ENCODE data around the gene LRPPRC. TPM values are rescaled to one million over a fixed set of nuclear protein-coding genes. Genes with fewer than 3 reads are reported as not detected.

LRPPRC gene
- total and polyA plus RNA-seq, 9 donors, result 53.9 to 84.7 (median 64.0) TPM

DNA sequence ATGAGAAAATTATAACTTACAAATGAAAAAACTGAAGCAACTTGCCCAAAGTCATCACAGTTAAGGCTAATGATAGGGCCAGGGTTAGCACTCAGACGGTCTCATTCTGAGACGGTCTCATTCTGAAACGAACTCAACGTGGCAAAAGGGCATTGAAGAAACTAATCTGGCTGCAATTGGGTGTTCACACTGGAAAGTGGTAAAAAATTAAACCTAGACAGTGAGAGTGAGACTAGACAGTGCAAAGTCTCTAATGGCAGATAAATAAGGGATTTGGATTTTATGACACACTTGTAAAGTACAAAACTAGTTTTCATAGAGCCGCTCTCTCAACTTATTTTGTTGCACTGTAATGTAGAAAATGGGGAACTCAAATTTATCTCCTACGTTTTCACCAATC lies 9.2 kb downstream of the LRPPRC start:
- DNase-seq, result no peak
- Histone ChIP-seq H3K36me3 (ENCODE audit: control insufficient read depth, insufficient read depth, low read length) (peaks cover 5% of the 10 kb centered on the region), H3K9me3 (replicated peaks; ENCODE audit: control insufficient read depth, low read depth, low read length) (no peaks in the 10 kb centered on the region), H3K27me3 (ENCODE audit: control insufficient read depth, insufficient read depth, low read length) (no peaks in the 10 kb centered on the region), H3K4me3 (ENCODE audit: low read length) (no peak overlapping the region), H3K27ac (ENCODE audit: low read length) (no peak overlapping the region), H3K4me1 (ENCODE audit: control insufficient read depth, insufficient read depth, low read length) (no peaks in the 10 kb centered on the region)
- WGBS (ENCODE audit: insufficient coverage), result 93% methylated on average over 4 of the region's 6 CpGs

GRCh38 chr2:43985359-43985758 lies 10.4 kb downstream of the LRPPRC start:
- H3K4me3 ChIP-seq (ENCODE audit: low read length), result no peak overlapping the region
- no peaks in the 10 kb centered on the region for H3K27me3 ChIP-seq (ENCODE audit: control insufficient read depth, insufficient read depth, low read length)
- H3K4me1 ChIP-seq (ENCODE audit: control insufficient read depth, insufficient read depth, low read length), result no peaks in the 10 kb centered on the region
- peaks cover 9% of the 10 kb centered on the region for H3K36me3 ChIP-seq (ENCODE audit: control insufficient read depth, insufficient read depth, low read length)
- H3K27ac ChIP-seq (ENCODE audit: low read length), result no peak overlapping the region
- 88% methylated on average over 1 of the region's 3 CpGs for WGBS (ENCODE audit: insufficient coverage)
- H3K9me3 ChIP-seq (replicated peaks; ENCODE audit: control insufficient read depth, low read depth, low read length), result no peaks in the 10 kb centered on the region
- DNase-seq, result no peak

- H3K36me3 ChIP-seq (ENCODE audit: control insufficient read depth, insufficient read depth, low read length), result peaks cover 9% of the 10 kb centered on the region
- no peak for DNase-seq
- no peaks in the 10 kb centered on the region for H3K9me3 ChIP-seq (replicated peaks; ENCODE audit: control insufficient read depth, low read depth, low read length)
Observed at GRCh38 chr2:43984533-43984932, 11.3 kb downstream of the LRPPRC start.

DNA sequence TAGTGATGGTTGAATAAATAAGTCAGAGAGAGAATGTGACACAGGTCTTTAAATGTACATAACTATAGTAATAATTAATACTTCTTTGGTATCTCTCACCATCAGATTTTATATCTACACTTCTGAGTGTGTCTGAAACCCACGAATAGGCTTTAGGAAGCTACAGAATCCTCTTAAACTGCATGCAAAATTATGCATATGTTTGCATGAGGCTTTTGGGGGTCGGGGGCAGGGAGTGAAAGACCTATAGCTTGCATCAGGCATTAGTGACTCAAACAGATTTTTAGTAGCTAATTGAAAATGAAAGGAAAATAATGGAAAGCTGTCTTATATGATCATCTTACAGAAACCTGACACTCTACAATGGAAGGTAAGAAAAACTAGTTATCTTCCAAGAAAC lies 14.9 kb downstream of the LRPPRC start:
- WGBS (ENCODE audit: insufficient coverage), result no CpG with 5 or more reads among the region's 2 CpGs
- Histone ChIP-seq H3K4me3 (ENCODE audit: low read length) (no peak overlapping the region), H3K27me3 (ENCODE audit: control insufficient read depth, insufficient read depth, low read length) (no peaks in the 10 kb centered on the region), H3K36me3 (ENCODE audit: control insufficient read depth, insufficient read depth, low read length) (peaks cover 9% of the 10 kb centered on the region), H3K9me3 (replicated peaks; ENCODE audit: control insufficient read depth, low read depth, low read length) (no peaks in the 10 kb centered on the region), H3K27ac (ENCODE audit: low read length) (no peak overlapping the region), H3K4me1 (ENCODE audit: control insufficient read depth, insufficient read depth, low read length) (no peaks in the 10 kb centered on the region)
- no peak for DNase-seq

More at GRCh38 chr2:43984533-43984932, 11.3 kb downstream of the LRPPRC start:
- Histone ChIP-seq H3K27me3 (ENCODE audit: control insufficient read depth, insufficient read depth, low read length) (no peaks in the 10 kb centered on the region), H3K27ac (ENCODE audit: low read length) (no peak overlapping the region), H3K4me3 (ENCODE audit: low read length) (no peak overlapping the region), H3K4me1 (ENCODE audit: control insufficient read depth, insufficient read depth, low read length) (no peaks in the 10 kb centered on the region)
- WGBS (ENCODE audit: insufficient coverage), result no CpG with 5 or more reads among the region's 2 CpGs

GRCh38 chr2:43977677-43978375 lies 18.0 kb downstream of the LRPPRC start:
- H3K4me1 ChIP-seq (ENCODE audit: control insufficient read depth, insufficient read depth, low read length), result no peaks in the 10 kb centered on the region
- H3K4me3 ChIP-seq (ENCODE audit: low read length), result no peak overlapping the region
- H3K27me3 ChIP-seq (ENCODE audit: control insufficient read depth, insufficient read depth, low read length), result no peaks in the 10 kb centered on the region
- peaks cover 23% of the 10 kb centered on the region for H3K36me3 ChIP-seq (ENCODE audit: control insufficient read depth, insufficient read depth, low read length)
- no peaks in the 10 kb centered on the region for H3K9me3 ChIP-seq (replicated peaks; ENCODE audit: control insufficient read depth, low read depth, low read length)
- no peak for DNase-seq
- H3K27ac ChIP-seq (ENCODE audit: low read length), result no peak overlapping the region

DNA sequence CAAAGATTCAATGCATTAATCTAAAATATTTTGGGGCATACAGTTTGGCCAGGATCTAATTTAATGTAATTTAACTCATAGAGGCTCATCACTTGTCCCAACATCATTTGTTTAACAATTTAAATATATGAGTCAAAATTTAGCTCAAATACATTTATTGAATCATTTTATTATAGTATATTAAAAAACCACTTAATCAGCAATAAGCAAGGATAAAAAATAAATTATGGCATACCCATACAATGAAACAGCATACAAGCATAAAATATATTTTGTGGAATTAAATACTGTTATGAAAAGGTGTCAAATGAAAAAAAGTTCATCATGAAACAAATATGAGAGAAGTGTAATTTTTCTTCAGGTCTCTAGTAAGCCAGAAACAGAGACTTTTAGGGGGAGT lies 34.9 kb downstream of the LRPPRC start:
- Histone ChIP-seq H3K27me3 (ENCODE audit: control insufficient read depth, insufficient read depth, low read length) (no peaks in the 10 kb centered on the region), H3K36me3 (ENCODE audit: control insufficient read depth, insufficient read depth, low read length) (peaks cover 25% of the 10 kb centered on the region), H3K4me3 (ENCODE audit: low read length) (no peak overlapping the region), H3K27ac (ENCODE audit: low read length) (no peak overlapping the region), H3K4me1 (ENCODE audit: control insufficient read depth, insufficient read depth, low read length) (no peaks in the 10 kb centered on the region), H3K9me3 (replicated peaks; ENCODE audit: control insufficient read depth, low read depth, low read length) (no peaks in the 10 kb centered on the region)
- no peak for DNase-seq

DNA sequence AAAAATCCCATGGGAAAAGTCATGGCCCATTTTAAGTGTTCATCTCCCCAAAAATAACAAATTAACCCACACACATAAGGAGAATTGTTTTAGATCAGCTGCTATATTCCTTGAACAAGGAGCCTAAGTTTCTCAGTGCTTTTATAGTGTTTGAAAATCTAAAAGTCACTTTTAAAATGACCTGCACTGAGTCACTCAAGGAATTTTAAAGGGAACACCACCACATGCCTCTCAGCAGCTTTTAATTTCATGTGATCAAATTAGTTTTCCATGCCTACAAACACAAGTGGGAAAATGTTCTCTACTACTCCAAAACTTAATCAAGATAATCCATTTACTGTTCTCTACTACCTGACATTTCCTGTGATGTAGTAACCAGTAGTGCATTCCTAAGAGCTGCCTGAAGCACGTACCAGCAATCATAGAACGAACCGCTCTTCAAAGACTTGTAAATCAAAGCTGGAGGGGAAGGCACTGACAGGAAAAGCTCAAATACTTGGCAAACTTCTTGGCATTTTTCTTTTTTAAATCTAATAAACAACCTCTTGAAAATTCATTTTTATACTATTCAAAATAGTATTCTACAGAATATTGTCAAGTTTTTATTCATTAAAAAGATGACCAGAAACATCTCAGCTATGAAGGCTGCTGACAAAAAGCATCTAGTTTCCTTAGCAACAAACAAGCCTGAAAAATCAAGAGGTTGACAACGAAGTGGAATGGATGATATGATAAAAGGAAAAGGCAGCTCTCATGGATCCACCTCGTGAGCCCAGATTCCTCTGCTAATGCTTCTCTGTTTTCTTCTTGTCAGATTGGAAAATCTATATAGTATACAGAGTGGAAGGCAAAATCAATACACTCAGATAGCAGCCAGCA lies 37.2 kb downstream of the LRPPRC start:
- DNase-seq, result no peak
- H3K36me3 ChIP-seq (ENCODE audit: control insufficient read depth, insufficient read depth, low read length), result peaks cover 32% of the 10 kb centered on the region
- H3K27me3 ChIP-seq (ENCODE audit: control insufficient read depth, insufficient read depth, low read length), result no peaks in the 10 kb centered on the region
- no peaks in the 10 kb centered on the region for H3K9me3 ChIP-seq (replicated peaks; ENCODE audit: control insufficient read depth, low read depth, low read length)
- H3K4me3 ChIP-seq (ENCODE audit: low read length), result no peak overlapping the region
- no peaks in the 10 kb centered on the region for H3K4me1 ChIP-seq (ENCODE audit: control insufficient read depth, insufficient read depth, low read length)
- no peak overlapping the region for H3K27ac ChIP-seq (ENCODE audit: low read length)
- WGBS (ENCODE audit: insufficient coverage), result 80% methylated on average over 1 of the region's 5 CpGs

GRCh38 chr2:43950383-43951008 lies 45.3 kb downstream of the LRPPRC start:
- no peaks in the 10 kb centered on the region for H3K9me3 ChIP-seq (replicated peaks; ENCODE audit: control insufficient read depth, low read depth, low read length)
- DNase-seq, result peak; percentile 52
- no peak overlapping the region for H3K4me3 ChIP-seq (ENCODE audit: low read length)
- no peak overlapping the region for H3K27ac ChIP-seq (ENCODE audit: low read length)
- 93% methylated on average over 5 of the region's 8 CpGs for WGBS (ENCODE audit: insufficient coverage)
- no peaks in the 10 kb centered on the region for H3K27me3 ChIP-seq (ENCODE audit: control insufficient read depth, insufficient read depth, low read length)
- H3K36me3 ChIP-seq (ENCODE audit: control insufficient read depth, insufficient read depth, low read length), result peaks cover 22% of the 10 kb centered on the region
- no peaks in the 10 kb centered on the region for H3K4me1 ChIP-seq (ENCODE audit: control insufficient read depth, insufficient read depth, low read length)

DNA sequence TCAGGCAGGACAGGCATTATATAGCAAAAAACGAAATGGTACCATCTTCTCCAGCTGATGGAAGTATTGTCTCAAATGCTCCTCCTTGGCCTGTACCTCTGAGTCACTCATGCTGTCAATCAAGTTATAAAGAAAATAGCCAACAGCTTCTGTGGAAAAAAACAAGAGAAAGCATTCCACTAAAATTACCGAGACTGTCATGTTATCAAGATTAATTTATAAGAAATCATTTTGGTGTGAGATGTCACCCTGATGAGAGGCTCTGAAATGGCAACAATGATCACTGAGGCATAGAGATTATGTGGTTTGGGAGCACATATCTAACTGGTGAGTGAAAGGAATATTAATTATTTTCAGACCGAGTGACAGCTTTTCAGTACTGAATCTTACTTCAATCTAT lies 47.4 kb downstream of the LRPPRC start:
- WGBS (ENCODE audit: insufficient coverage), result 88% methylated on average over 1 of the region's 3 CpGs
- Histone ChIP-seq H3K9me3 (replicated peaks; ENCODE audit: control insufficient read depth, low read depth, low read length) (no peaks in the 10 kb centered on the region), H3K27ac (ENCODE audit: low read length) (no peak overlapping the region), H3K27me3 (ENCODE audit: control insufficient read depth, insufficient read depth, low read length) (no peaks in the 10 kb centered on the region), H3K36me3 (ENCODE audit: control insufficient read depth, insufficient read depth, low read length) (peaks cover 23% of the 10 kb centered on the region), H3K4me1 (ENCODE audit: control insufficient read depth, insufficient read depth, low read length) (no peaks in the 10 kb centered on the region), H3K4me3 (ENCODE audit: low read length) (no peak overlapping the region)
- no peak for DNase-seq

- peak; percentile 1 for DNase-seq
- H3K27ac ChIP-seq (ENCODE audit: low read length), result no peak overlapping the region
- H3K4me3 ChIP-seq (ENCODE audit: low read length), result no peak overlapping the region
- WGBS (ENCODE audit: insufficient coverage), result 100% methylated on average over 1 of the region's 4 CpGs
- no peaks in the 10 kb centered on the region for H3K9me3 ChIP-seq (replicated peaks; ENCODE audit: control insufficient read depth, low read depth, low read length)
- H3K4me1 ChIP-seq (ENCODE audit: control insufficient read depth, insufficient read depth, low read length), result no peaks in the 10 kb centered on the region
- peaks cover 25% of the 10 kb centered on the region for H3K36me3 ChIP-seq (ENCODE audit: control insufficient read depth, insufficient read depth, low read length)
- H3K27me3 ChIP-seq (ENCODE audit: control insufficient read depth, insufficient read depth, low read length), result no peaks in the 10 kb centered on the region
Observed at GRCh38 chr2:43946685-43947084, 49.1 kb downstream of the LRPPRC start.

Data from muscle of leg (tissue), 11 donors.